Upper lobe of left lung (tissue), 4 donors: ENCODE results near the gene LRP1B.

Experiments used
- CTCF ChIP-seq, 6 experiments: fragments of 450-650 bp in 4 of 6; fragments of 200-600 bp in 2 of 6; sonication (generic) in 2 of 6; IDR thresholded peaks; one replicate each; pipeline ENCODE4 v1.5.1; 2016 to 2019; ENCODE audit warnings: antibody characterized with exemption in 6 of 6
- POLR2A ChIP-seq, 4 donors: fragments of 450-650 bp; IDR thresholded peaks; one replicate each; pipeline ENCODE4 v1.5.1; 2016 to 2017; ENCODE audit warnings: antibody characterized with exemption in 4 of 4, mild to moderate bottlenecking in 2 of 4

DNA sequence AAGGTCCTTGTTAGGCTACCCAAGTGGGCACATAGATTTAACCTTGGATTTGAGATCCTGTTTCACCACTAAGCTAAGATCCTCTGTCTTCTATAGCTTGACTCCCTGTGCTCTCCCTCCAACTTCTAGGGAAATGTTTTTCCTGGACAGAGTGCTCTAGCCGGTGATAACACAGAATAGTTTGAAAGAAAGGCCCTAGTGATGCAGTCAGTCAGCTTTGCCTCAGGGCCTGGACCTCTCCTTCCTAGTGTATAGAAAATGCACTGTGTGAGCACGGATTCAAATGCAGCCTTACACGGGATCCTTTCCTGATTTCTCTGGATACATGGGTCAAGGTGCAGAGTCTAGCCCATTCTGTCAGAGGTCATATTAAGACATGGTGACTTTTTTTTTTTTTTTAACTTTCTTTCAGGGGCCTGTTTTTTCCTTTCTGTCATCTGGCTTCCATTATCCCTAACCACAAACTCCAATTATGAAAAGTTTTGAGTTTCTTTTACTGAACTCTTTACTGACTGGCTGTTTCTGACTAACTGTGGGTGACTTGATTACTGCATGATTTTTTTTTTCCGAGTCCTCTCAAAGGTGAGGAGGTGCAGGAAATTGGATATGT is 122.6 kb downstream of the LRP1B start:
- TF ChIP-seq CTCF (IDR thresholded peaks at IDR 0.05) (no peak), POLR2A (IDR thresholded peaks at IDR 0.05) (no peak)
